Neural cell (in vitro differentiated cells): ENCODE data around the gene ZNF783.

Experiments used
- EP300 ChIP-seq: fragments of 450-650 bp; conservative IDR thresholded peaks from 2 replicates; pipeline ENCODE4 v1.6.1; 2014; ENCODE audit warnings: antibody characterized with exemption, mild to moderate bottlenecking, moderate library complexity; ENCODE audit not compliant: poor library complexity, severe bottlenecking
- EZH2 ChIP-seq: fragments of 200-600, 300-800 bp; shearing (Covaris generic), sonication (generic); IDR thresholded peaks from 2 replicates; pipeline ENCODE4 v1.6.1; 2014; ENCODE audit warnings: antibody characterized with exemption, low read length, borderline replicate concordance, mild to moderate bottlenecking; ENCODE audit not compliant: insufficient read depth, poor library complexity, severe bottlenecking
- MXI1 ChIP-seq: fragments of 450-650 bp; conservative IDR thresholded peaks from 2 replicates; pipeline ENCODE4 v1.6.1; 2014; ENCODE audit warnings: antibody characterized with exemption, mild to moderate bottlenecking; ENCODE audit not compliant: poor library complexity, severe bottlenecking
- POLR2AphosphoS5 ChIP-seq: IDR thresholded peaks from 2 replicates; pipeline ENCODE4 v1.6.1; 2012
- TF ChIP-seq, protein P1 (sequence below): fragments of 450-650 bp; IDR thresholded peaks from 2 replicates; pipeline ENCODE4 v1.5.1; 2014; ENCODE audit warnings: antibody characterized with exemption, mild to moderate bottlenecking, moderate library complexity; ENCODE audit not compliant: poor library complexity, severe bottlenecking

DNA sequence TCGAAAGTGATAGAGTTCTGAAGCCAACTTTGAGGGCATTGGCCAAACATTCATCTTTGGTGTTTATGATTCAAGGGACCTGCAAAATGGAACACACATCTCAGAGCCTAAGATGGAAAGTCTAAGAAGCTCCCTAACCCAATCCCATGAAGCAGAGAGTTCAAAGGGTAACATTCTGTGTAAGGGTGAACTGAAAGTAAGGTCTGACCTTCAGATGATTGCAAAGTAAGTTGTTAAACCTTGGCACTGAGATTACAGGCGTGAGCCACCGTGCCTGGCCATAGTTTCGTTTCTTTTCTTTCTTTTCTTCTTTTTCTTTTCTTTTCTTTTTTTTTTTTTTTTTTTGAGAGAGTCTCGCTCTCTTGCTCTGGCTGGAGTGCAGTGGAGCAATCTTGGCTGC, 20.3 kb upstream of the ZNF783 start:
- TF ChIP-seq, protein P1, sequence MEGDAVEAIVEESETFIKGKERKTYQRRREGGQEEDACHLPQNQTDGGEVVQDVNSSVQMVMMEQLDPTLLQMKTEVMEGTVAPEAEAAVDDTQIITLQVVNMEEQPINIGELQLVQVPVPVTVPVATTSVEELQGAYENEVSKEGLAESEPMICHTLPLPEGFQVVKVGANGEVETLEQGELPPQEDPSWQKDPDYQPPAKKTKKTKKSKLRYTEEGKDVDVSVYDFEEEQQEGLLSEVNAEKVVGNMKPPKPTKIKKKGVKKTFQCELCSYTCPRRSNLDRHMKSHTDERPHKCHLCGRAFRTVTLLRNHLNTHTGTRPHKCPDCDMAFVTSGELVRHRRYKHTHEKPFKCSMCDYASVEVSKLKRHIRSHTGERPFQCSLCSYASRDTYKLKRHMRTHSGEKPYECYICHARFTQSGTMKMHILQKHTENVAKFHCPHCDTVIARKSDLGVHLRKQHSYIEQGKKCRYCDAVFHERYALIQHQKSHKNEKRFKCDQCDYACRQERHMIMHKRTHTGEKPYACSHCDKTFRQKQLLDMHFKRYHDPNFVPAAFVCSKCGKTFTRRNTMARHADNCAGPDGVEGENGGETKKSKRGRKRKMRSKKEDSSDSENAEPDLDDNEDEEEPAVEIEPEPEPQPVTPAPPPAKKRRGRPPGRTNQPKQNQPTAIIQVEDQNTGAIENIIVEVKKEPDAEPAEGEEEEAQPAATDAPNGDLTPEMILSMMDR = no peak
- TF ChIP-seq EP300 = no peak
- no peak for TF ChIP-seq EZH2
- TF ChIP-seq POLR2AphosphoS5 = no peak
- no peak for TF ChIP-seq MXI1
